ENCODE results near the gene TMEM9.

GRCh38 chr1:201139306-201139705 lies 15.0 kb downstream of the TMEM9 start:
- TF ChIP-seq EP300 (IDR thresholded peaks at IDR 0.05; ENCODE audit: low read length) (no peak), CTCF (IDR thresholded peaks at IDR 0.05 in 2 of 3, conservative IDR thresholded peaks at IDR 0.05 in 1 of 3; ENCODE audit: insufficient read depth in 2 of 3, low read depth in 1 of 3, low read length in 3 of 3) (no peak), NR2C2 (CRISPR knock-in tag; IDR thresholded peaks at IDR 0.05) (no peak), NR2C2 (tag; IDR thresholded peaks at IDR 0.05) (no peak), REST (IDR thresholded peaks at IDR 0.05; ENCODE audit: borderline replicate concordance) (no peak), REST (CRISPR knock-in tag; IDR thresholded peaks at IDR 0.05; ENCODE audit: low read depth) (no peak), RCOR1 (IDR thresholded peaks at IDR 0.05; ENCODE audit: borderline replicate concordance in 1 of 2, low read depth in 2 of 2, low read length in 2 of 2) (no peak), RFX5 (IDR thresholded peaks at IDR 0.05; ENCODE audit: low read depth, low read length) (no peak), HIVEP1 (CRISPR knock-in tag; IDR thresholded peaks at IDR 0.05) (no peak)

Data from K562 (cell line).